RWPE2 (cell line): ENCODE measurements around the gene DVL3.

Source experiments
- ATAC-seq: fragments of 200-7000 bp; cut with Tn5 transposase; 3 replicates; pipeline ENCODE4 v1.9.1; 2021; ENCODE audit warnings: low read depth
- DNase-seq: peaks from one replicate; pipeline ENCODE4 v3.0.0-alpha.2; 2020; ENCODE audit warnings: low spot score
- H3K27ac ChIP-seq: fragments of 450-650 bp; 2 replicates; pipeline ENCODE4 v1.5.1; 2017; ENCODE audit warnings: mild to moderate bottlenecking; ENCODE audit not compliant: poor library complexity, severe bottlenecking
- H3K27me3 ChIP-seq: fragments of 250-450 bp; sonication (Bioruptor Pico); 2 replicates; pipeline ENCODE4 v1.5.1; 2021; ENCODE audit warnings: mild to moderate bottlenecking, moderate library complexity; ENCODE audit not compliant: insufficient read depth, poor library complexity, severe bottlenecking
- H3K36me3 ChIP-seq: fragments of 250-450 bp; sonication (Bioruptor Pico); 2 replicates; pipeline ENCODE4 v1.5.1; 2020; ENCODE audit warnings: low read depth, mild to moderate bottlenecking, moderate library complexity
- H3K4me1 ChIP-seq: fragments of 250-450 bp; sonication (Bioruptor Pico); 2 replicates; pipeline ENCODE4 v1.5.1; 2021; ENCODE audit warnings: mild to moderate bottlenecking, moderate library complexity; ENCODE audit not compliant: insufficient read depth, poor library complexity, severe bottlenecking
- H3K4me3 ChIP-seq: fragments of 250-450 bp; sonication (Bioruptor Pico); 2 replicates; pipeline ENCODE4 v1.5.1; 2021; ENCODE audit warnings: mild to moderate bottlenecking, moderate library complexity; ENCODE audit not compliant: severe bottlenecking
- H3K9me3 ChIP-seq: fragments of 250-450 bp; sonication (Bioruptor Pico); 2 replicates; pipeline ENCODE4 v1.5.1; 2021; ENCODE audit warnings: mild to moderate bottlenecking, moderate library complexity; ENCODE audit not compliant: severe bottlenecking
- CTCF ChIP-seq: fragments of 450-650 bp; IDR thresholded peaks from one replicate; pipeline ENCODE4 v1.5.1; 2017; ENCODE audit warnings: mild to moderate bottlenecking, moderate library complexity; ENCODE audit not compliant: poor library complexity, severe bottlenecking

DVL3 gene

GRCh38 chr3:184164648-184165330 is 9.6 kb downstream of the DVL3 start:
- Histone ChIP-seq H3K4me3 (no peak overlapping the region), H3K9me3 (no peaks in the 10 kb centered on the region), H3K27ac (no peak overlapping the region), H3K4me1 (no peaks in the 10 kb centered on the region), H3K36me3 (peaks cover 64% of the 10 kb centered on the region), H3K27me3 (no peaks in the 10 kb centered on the region)
- TF ChIP-seq CTCF, result no peak
- DNase-seq, result no peak
- no peak for ATAC-seq

GRCh38 chr3:184165543-184165942 is 10.4 kb downstream of the DVL3 start:
- no peak for DNase-seq
- H3K9me3 ChIP-seq, result no peaks in the 10 kb centered on the region
- H3K27ac ChIP-seq, result no peak overlapping the region
- H3K4me3 ChIP-seq, result no peak overlapping the region
- no peak for ATAC-seq
- H3K4me1 ChIP-seq, result no peaks in the 10 kb centered on the region
- no peaks in the 10 kb centered on the region for H3K27me3 ChIP-seq
- H3K36me3 ChIP-seq, result peaks cover 64% of the 10 kb centered on the region
- TF ChIP-seq CTCF, result no peak

GRCh38 chr3:184166671-184167070 is 11.5 kb downstream of the DVL3 start:
- ATAC-seq, result no peak
- no peak for TF ChIP-seq CTCF
- H3K27ac ChIP-seq, result no peak overlapping the region
- H3K9me3 ChIP-seq, result no peaks in the 10 kb centered on the region
- no peaks in the 10 kb centered on the region for H3K27me3 ChIP-seq
- no peak for DNase-seq
- H3K4me3 ChIP-seq, result no peak overlapping the region
- H3K36me3 ChIP-seq, result peaks cover 69% of the 10 kb centered on the region
- H3K4me1 ChIP-seq, result no peaks in the 10 kb centered on the region

- Histone ChIP-seq H3K4me1 (no peaks in the 10 kb centered on the region), H3K27ac (peak overlapping the region; percentile 7), H3K9me3 (no peaks in the 10 kb centered on the region), H3K4me3 (no peak overlapping the region), H3K27me3 (no peaks in the 10 kb centered on the region), H3K36me3 (peaks cover 65% of the 10 kb centered on the region)
- ATAC-seq, result no peak
- TF ChIP-seq CTCF, result no peak
- no peak for DNase-seq
These were observed 12.6 kb downstream of the DVL3 start for GRCh38 chr3:184167786-184168185.

- no peaks in the 10 kb centered on the region for H3K9me3 ChIP-seq
- no peak for TF ChIP-seq CTCF
- H3K36me3 ChIP-seq, result peaks cover 57% of the 10 kb centered on the region
- peak overlapping the region; percentile 7 for H3K27ac ChIP-seq
- no peak for DNase-seq
- no peaks in the 10 kb centered on the region for H3K4me1 ChIP-seq
- H3K27me3 ChIP-seq, result no peaks in the 10 kb centered on the region
- peak; percentile 67 for ATAC-seq
- no peak overlapping the region for H3K4me3 ChIP-seq
These were observed 13.4 kb downstream of the DVL3 start for GRCh38 chr3:184168363-184169120.
